HFFc6 (cell line): ENCODE results near the gene GATAD2B. TPM values are rescaled to one million over a fixed set of nuclear protein-coding genes. Genes with fewer than 3 reads are reported as not detected.

ENCODE experiments used
- DNase-seq: peaks from one replicate; pipeline ENCODE4 v3.0.0-alpha.2; 2018
- H3K27ac Mint-ChIP-seq: 2 replicates; pipeline ENCODE4 v1.8.0; 2020; ENCODE audit warnings: mild to moderate bottlenecking, mixed read lengths
- H3K27me3 Mint-ChIP-seq: 2 replicates; pipeline ENCODE4 v1.8.0; 2021; ENCODE audit warnings: mild to moderate bottlenecking, moderate library complexity, mixed read lengths; ENCODE audit not compliant: insufficient read depth
- H3K36me3 Mint-ChIP-seq: 2 replicates; pipeline ENCODE4 v1.8.0; 2021; ENCODE audit warnings: low read depth, mixed read lengths
- H3K4me1 Mint-ChIP-seq: 2 replicates; pipeline ENCODE4 v1.8.0; 2020; ENCODE audit warnings: low read depth, mixed read lengths
- H3K4me3 Mint-ChIP-seq: 2 replicates; pipeline ENCODE4 v1.8.0; 2020; ENCODE audit warnings: mild to moderate bottlenecking, moderate library complexity, mixed read lengths
- H3K9me3 Mint-ChIP-seq: 2 replicates; pipeline ENCODE4 v1.8.0; 2020; ENCODE audit warnings: mild to moderate bottlenecking, mixed read lengths
- CTCF ChIP-seq: fragments of 200-600 bp; sonication (generic); IDR thresholded peaks from 2 replicates; pipeline ENCODE4 v1.5.0; 2021; ENCODE audit warnings: antibody characterized with exemption, mild to moderate bottlenecking
- total RNA-seq, 6 experiments: library from RNA; stranded (reverse); fragmentation: NEBNext Ultra II Directional; extraction: Animal tissue kit (Norgen Biotek cat#: 25700); gene quantifications; 2 replicates in 1 of 6; 3 replicates in 5 of 6; pipeline ENCODE4 v1.2.3, GENCODE V29; 2021

Gene GATAD2B
- total RNA-seq, 6 experiments from 2014 or later: 29.3 to 40.9 (median 38.4) TPM

GRCh38 chr1:153951183-153951582 lies 28.4 kb upstream of the GATAD2B start:
- Mint-ChIP-seq H3K27ac (no peak overlapping the region), H3K4me1 (peaks cover 19% of the 10 kb centered on the region), H3K27me3 (peaks cover 2% of the 10 kb centered on the region; the same call in 1 of the 2 replicates), H3K4me3 (no peak overlapping the region), H3K36me3 (peaks cover 12% of the 10 kb centered on the region; the same call in 1 of the 2 replicates), H3K9me3 (no peaks in the 10 kb centered on the region)
- TF ChIP-seq CTCF: no peak
- no peak for DNase-seq

GRCh38 chr1:153946622-153947241 lies 24.0 kb upstream of the GATAD2B start, which contains the start of gene DENND4B:
Gene DENND4B, minus strand, starts transcription at chr1:153946718. Its CDS starts 2,344 bp downstream, at chr1:153944374.
- peaks cover 2% of the 10 kb centered on the region for H3K27me3 Mint-ChIP-seq
- peak; percentile 97 for TF ChIP-seq CTCF
- H3K36me3 Mint-ChIP-seq: peaks cover 12% of the 10 kb centered on the region; the same call in 1 of the 2 replicates
- peak; percentile 54 for DNase-seq
- peak within 1 kb of the TSS; percentile 90 for H3K4me3 Mint-ChIP-seq
- peaks cover 21% of the 10 kb centered on the region for H3K4me1 Mint-ChIP-seq
- H3K9me3 Mint-ChIP-seq: no peaks in the 10 kb centered on the region
- peak within 1 kb of the TSS; percentile 81 for H3K27ac Mint-ChIP-seq

- Mint-ChIP-seq H3K4me3 (peak overlapping the region; percentile 90), H3K9me3 (no peaks in the 10 kb centered on the region), H3K4me1 (peaks cover 21% of the 10 kb centered on the region), H3K36me3 (peaks cover 11% of the 10 kb centered on the region; the same call in 1 of the 2 replicates), H3K27ac (peak overlapping the region; percentile 81), H3K27me3 (peaks cover 2% of the 10 kb centered on the region)
- DNase-seq: peak; percentile 43
- TF ChIP-seq CTCF: no peak
Measured at GRCh38 chr1:153945795-153946621, 23.2 kb upstream of the GATAD2B start.

- Mint-ChIP-seq H3K9me3 (no peaks in the 10 kb centered on the region), H3K27ac (peak overlapping the region; percentile 81), H3K4me1 (peaks cover 21% of the 10 kb centered on the region), H3K27me3 (peaks cover 4% of the 10 kb centered on the region), H3K4me3 (peak overlapping the region; percentile 90), H3K36me3 (peaks cover 8% of the 10 kb centered on the region)
- no peak for TF ChIP-seq CTCF
- peak; percentile 58 for DNase-seq
Measured at GRCh38 chr1:153945131-153945794, 22.5 kb upstream of the GATAD2B start.

GRCh38 chr1:153944827-153945117 lies 22.0 kb upstream of the GATAD2B start:
- TF ChIP-seq CTCF: no peak
- Mint-ChIP-seq H3K36me3 (peaks cover 10% of the 10 kb centered on the region), H3K27me3 (peaks cover 4% of the 10 kb centered on the region), H3K27ac (peak overlapping the region; percentile 81; the same call in 1 of the 2 replicates), H3K4me1 (peaks cover 21% of the 10 kb centered on the region), H3K9me3 (no peaks in the 10 kb centered on the region), H3K4me3 (peak overlapping the region; percentile 90)
- DNase-seq: no peak
